HepG2 (cell line): ENCODE results near the gene ST3GAL4. TPM values are rescaled to one million over a fixed set of nuclear protein-coding genes. Genes with fewer than 3 reads are reported as not detected.

Experiments used
- ATAC-seq: fragments of 200-7000 bp; cut with Tn5 transposase; 3 replicates; pipeline ENCODE4 v1.9.1; 2020; ENCODE audit warnings: mild to moderate bottlenecking, moderate library complexity
- BruUV-seq: library from RNA; stranded (reverse); fragments of 400-500 nt; replicated peaks from 2 replicates; lab custom pipeline; 2021; lab: Mats Ljungman, UMichigan
- CTCF ChIA-PET: fragments of 300-600 bp; formaldehyde crosslinking; extraction: SDS; loops from one replicate; lab custom pipeline; 2021; ENCODE audit warnings: low total read pairs, inconsistent platforms, low intra/inter-chr PET ratio; lab: Yijun Ruan, JAX
- POLR2A ChIA-PET: fragments of 350-600 bp; sonication (Branson Sonifier 250); formaldehyde crosslinking; loops from one replicate; lab custom pipeline; 2020; ENCODE audit warnings: antibody characterized with exemption, inconsistent platforms; lab: Yijun Ruan, JAX
- DNase-seq: peaks from one replicate; pipeline ENCODE4 v3.0.0-alpha.2; 2015; ENCODE audit warnings: low spot score
- FAIRE-seq: peaks from 3 replicates; lab custom pipeline; 2011; peaks lifted over from hg19 to GRCh38; lab: Jason Lieb, UNC
- H2AFZ ChIP-seq: one replicate; pipeline ENCODE4 v1.6.1; 2011; ENCODE audit warnings: low read length, inconsistent platforms
- H3K27ac ChIP-seq: fragments of 300-600 bp; 3 replicates; pipeline ENCODE4 v1.8.0; 2011; ENCODE audit warnings: mixed run types, mild to moderate bottlenecking, mixed read lengths, low read length, inconsistent platforms; ENCODE audit not compliant: insufficient read depth; ENCODE audit errors: extremely low read length
- H3K27me3 ChIP-seq, 2 experiments: fragments of 200-600 bp in 1 of 2; 2 replicates in 1 of 2; 3 replicates in 1 of 2; pipeline versions ENCODE4 v1.6.0 to v1.8.0; 2011; ENCODE audit warnings: low read length in 2 of 2, mild to moderate bottlenecking in 2 of 2, moderate library complexity in 2 of 2, inconsistent platforms in 1 of 2; ENCODE audit not compliant: insufficient read depth in 2 of 2, control insufficient read depth in 1 of 2
- H3K36me3 ChIP-seq, 2 experiments: fragments of 200-600 bp in 1 of 2; replicated peaks in 1 of 2; 2 replicates in 1 of 2; 3 replicates in 1 of 2; pipeline versions ENCODE4 v1.5.1 to v1.8.0; 2011; ENCODE audit warnings: low read length in 2 of 2, inconsistent platforms in 1 of 2; ENCODE audit not compliant: insufficient read depth in 2 of 2, control insufficient read depth in 1 of 2
- H3K4me1 ChIP-seq: 2 replicates; pipeline ENCODE4 v1.5.1; 2012; ENCODE audit warnings: low read length, inconsistent platforms; ENCODE audit not compliant: insufficient read depth
- H3K4me2 ChIP-seq: 2 replicates; pipeline ENCODE4 v1.6.0; 2011; ENCODE audit warnings: low read depth, low read length, inconsistent platforms
- H3K4me3 ChIP-seq, 3 experiments: fragments of 200-600 bp in 1 of 3; sonication (generic), shearing (Covaris generic) in 1 of 3; replicated peaks in 1 of 3; 2 replicates each; pipeline ENCODE4 v1.5.1; 2011 to 2016; ENCODE audit warnings: low read length in 3 of 3, inconsistent platforms in 2 of 3, low read depth in 2 of 3, mild to moderate bottlenecking in 2 of 3, control low read depth in 1 of 3, mixed read lengths in 1 of 3; ENCODE audit not compliant: insufficient read depth in 1 of 3
- H3K79me2 ChIP-seq: one replicate; pipeline ENCODE4 v1.6.1; 2011; ENCODE audit warnings: low read length, inconsistent platforms; ENCODE audit not compliant: insufficient read depth
- H3K9ac ChIP-seq: 2 replicates; pipeline ENCODE4 v1.6.0; 2011; ENCODE audit warnings: mild to moderate bottlenecking, low read depth, low read length, inconsistent platforms; ENCODE audit not compliant: insufficient read depth
- H3K9me3 ChIP-seq: 2 replicates; pipeline ENCODE4 v1.5.1; 2012; ENCODE audit warnings: mild to moderate bottlenecking, low read length
- H4K20me1 ChIP-seq: 2 replicates; pipeline ENCODE4 v1.6.0; 2011; ENCODE audit warnings: inconsistent platforms, mild to moderate bottlenecking, low read length, moderate library complexity; ENCODE audit not compliant: insufficient read depth
- CHD2 ChIP-seq: IDR thresholded peaks from 2 replicates; pipeline ENCODE4 v1.6.1; 2011; ENCODE audit warnings: low read depth, low read length, improper control_type of control experiment
- MEIS2 ChIP-seq: sonication (generic); formaldehyde crosslinking; IDR thresholded peaks from 2 replicates; pipeline ENCODE4 v1.9.0; 2021; ENCODE audit warnings: mild to moderate bottlenecking, missing genetic modification reagents
- MLXIP ChIP-seq: sonication (generic); formaldehyde crosslinking; IDR thresholded peaks from 2 replicates; pipeline ENCODE4 v1.9.0; 2021; ENCODE audit warnings: missing genetic modification reagents, borderline replicate concordance
- MTA3 ChIP-seq: sonication (generic); formaldehyde crosslinking; IDR thresholded peaks from 2 replicates; pipeline ENCODE4 v1.4.0; 2020; ENCODE audit warnings: missing genetic modification reagents
- RORA ChIP-seq: sonication (generic); formaldehyde crosslinking; IDR thresholded peaks from 2 replicates; pipeline ENCODE4 v1.5.0; 2020; ENCODE audit warnings: mild to moderate bottlenecking, missing genetic modification reagents, moderate library complexity
- STAT6 ChIP-seq: sonication (generic); formaldehyde crosslinking; IDR thresholded peaks from 2 replicates; pipeline ENCODE4 v1.4.0; 2020; ENCODE audit warnings: missing genetic modification reagents, mild to moderate bottlenecking, borderline replicate concordance
- ZNF253 ChIP-seq: sonication (generic); formaldehyde crosslinking; IDR thresholded peaks from 2 replicates; pipeline ENCODE4 v1.8.0; 2022; ENCODE audit warnings: mild to moderate bottlenecking, missing genetic modification reagents, borderline replicate concordance
- WGBS: methylation state at CpG from one replicate; pipeline ENCODE4 v1.1.6; 2017; ENCODE audit warnings: low lambda C conversion rate; 5-methylcytosine and 5-hydroxymethylcytosine counted together
- in situ Hi-C: cut with HindIII; loops from 2 replicates; pipeline ENCODE4 v1.10.0; 2017; ENCODE audit warnings: low pct_unique_long_range_greater_than_20kb; ENCODE audit not compliant: extremely low pct_ligation_motif_present
- intact Hi-C: fragments of 100-400 bp; cut with micrococcal nuclease; formaldehyde crosslinking; loops from one replicate; pipeline ENCODE4 v1.10.0; 2022; ENCODE audit not compliant: unreplicated experiment
- polyA plus RNA-seq, 8 experiments: library from polyadenylated mRNA; depleted of rRNA in 3 of 8; stranded (reverse) in 7 of 8; unstranded in 1 of 8; fragments of >200 nt; fragmentation: Illumina TruSeq in 4 of 8; extraction: Trizol in 4 of 8; gene quantifications; 2 replicates each; pipeline versions ENCODE4 v1.2.1 to v1.2.3, GENCODE V29; 2011 to 2016; ENCODE audit warnings: low read depth in 4 of 8, missing spikeins in 1 of 8, mixed read lengths in 1 of 8; ENCODE audit not compliant: insufficient read depth in 1 of 8
- total RNA-seq, 5 experiments: library from RNA; depleted of rRNA; stranded (reverse); fragments of >200 nt; fragmentation: Illumina TruSeq; extraction: Trizol; gene quantifications; 2 replicates each; pipeline ENCODE4 v1.2.3, GENCODE V29; 2016; ENCODE audit warnings: low read depth in 1 of 5

The ST3GAL4 gene
- total and polyA plus RNA-seq, 2 of the 13 experiments (the other 11 are each of a cell fraction or from before 2014, with no cell fraction given) = 9.1 to 13.3 TPM

- H3K27ac ChIP-seq = no peak overlapping the region
- in situ Hi-C loops (loop anchor here (10.0 to 25.0 kb wide), 2 partner anchors 910 to 1727 kb away; no protein-coding TSS in a partner anchor), intact Hi-C loops (no loop called here)
- H3K4me2 ChIP-seq = no peak overlapping the region
- 50% methylated on average over 10 of the region's 12 CpGs for WGBS
- BruUV-seq = no TSS peak
- no peaks in the 10 kb centered on the region for H3K36me3 ChIP-seq
- no peaks in the 10 kb centered on the region for H4K20me1 ChIP-seq
- no peak overlapping the region for H2AFZ ChIP-seq
- no peaks in the 10 kb centered on the region for H3K4me1 ChIP-seq
- TF ChIP-seq CHD2 (no peak), MLXIP (no peak), MTA3 (no peak), RORA (CRISPR knock-in tag) (no peak), ZNF253 (no peak), STAT6 (CRISPR knock-in tag) (no peak), MEIS2 (CRISPR knock-in tag) (no peak)
- ChIA-PET CTCF (no interaction called here), POLR2A (no interaction called here)
- FAIRE-seq (no peak), ATAC-seq (no peak), DNase-seq (no peak)
- H3K4me3 ChIP-seq = no peak overlapping the region
- H3K9ac ChIP-seq = no peak overlapping the region
- no peaks in the 10 kb centered on the region for H3K79me2 ChIP-seq
- H3K27me3 ChIP-seq = peaks cover 0 to 7% of the 10 kb centered on the region in 2 experiments; a peak in 2 of 5 replicates
- H3K9me3 ChIP-seq = no peaks in the 10 kb centered on the region
Observed at GRCh38 chr11:126434950-126435335, 79.5 kb downstream of the ST3GAL4 start.
